HG03103 (cell line): Measurements from ENCODE around the gene NCKAP1.
"Not testable (repeated sequence)": the region's sequence is repeated elsewhere in the genome, so short reads cannot be mapped to it uniquely, and the experiment has no call there.

ENCODE experiments used
- ATAC-seq: cut with Tn5 transposase; IDR thresholded peaks from one replicate; pipeline ENCODE4 v1.9.1; 2021; ENCODE audit warnings: low read depth; ENCODE audit not compliant: unreplicated experiment

NCKAP1 gene, protein sequence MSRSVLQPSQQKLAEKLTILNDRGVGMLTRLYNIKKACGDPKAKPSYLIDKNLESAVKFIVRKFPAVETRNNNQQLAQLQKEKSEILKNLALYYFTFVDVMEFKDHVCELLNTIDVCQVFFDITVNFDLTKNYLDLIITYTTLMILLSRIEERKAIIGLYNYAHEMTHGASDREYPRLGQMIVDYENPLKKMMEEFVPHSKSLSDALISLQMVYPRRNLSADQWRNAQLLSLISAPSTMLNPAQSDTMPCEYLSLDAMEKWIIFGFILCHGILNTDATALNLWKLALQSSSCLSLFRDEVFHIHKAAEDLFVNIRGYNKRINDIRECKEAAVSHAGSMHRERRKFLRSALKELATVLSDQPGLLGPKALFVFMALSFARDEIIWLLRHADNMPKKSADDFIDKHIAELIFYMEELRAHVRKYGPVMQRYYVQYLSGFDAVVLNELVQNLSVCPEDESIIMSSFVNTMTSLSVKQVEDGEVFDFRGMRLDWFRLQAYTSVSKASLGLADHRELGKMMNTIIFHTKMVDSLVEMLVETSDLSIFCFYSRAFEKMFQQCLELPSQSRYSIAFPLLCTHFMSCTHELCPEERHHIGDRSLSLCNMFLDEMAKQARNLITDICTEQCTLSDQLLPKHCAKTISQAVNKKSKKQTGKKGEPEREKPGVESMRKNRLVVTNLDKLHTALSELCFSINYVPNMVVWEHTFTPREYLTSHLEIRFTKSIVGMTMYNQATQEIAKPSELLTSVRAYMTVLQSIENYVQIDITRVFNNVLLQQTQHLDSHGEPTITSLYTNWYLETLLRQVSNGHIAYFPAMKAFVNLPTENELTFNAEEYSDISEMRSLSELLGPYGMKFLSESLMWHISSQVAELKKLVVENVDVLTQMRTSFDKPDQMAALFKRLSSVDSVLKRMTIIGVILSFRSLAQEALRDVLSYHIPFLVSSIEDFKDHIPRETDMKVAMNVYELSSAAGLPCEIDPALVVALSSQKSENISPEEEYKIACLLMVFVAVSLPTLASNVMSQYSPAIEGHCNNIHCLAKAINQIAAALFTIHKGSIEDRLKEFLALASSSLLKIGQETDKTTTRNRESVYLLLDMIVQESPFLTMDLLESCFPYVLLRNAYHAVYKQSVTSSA

DNA sequence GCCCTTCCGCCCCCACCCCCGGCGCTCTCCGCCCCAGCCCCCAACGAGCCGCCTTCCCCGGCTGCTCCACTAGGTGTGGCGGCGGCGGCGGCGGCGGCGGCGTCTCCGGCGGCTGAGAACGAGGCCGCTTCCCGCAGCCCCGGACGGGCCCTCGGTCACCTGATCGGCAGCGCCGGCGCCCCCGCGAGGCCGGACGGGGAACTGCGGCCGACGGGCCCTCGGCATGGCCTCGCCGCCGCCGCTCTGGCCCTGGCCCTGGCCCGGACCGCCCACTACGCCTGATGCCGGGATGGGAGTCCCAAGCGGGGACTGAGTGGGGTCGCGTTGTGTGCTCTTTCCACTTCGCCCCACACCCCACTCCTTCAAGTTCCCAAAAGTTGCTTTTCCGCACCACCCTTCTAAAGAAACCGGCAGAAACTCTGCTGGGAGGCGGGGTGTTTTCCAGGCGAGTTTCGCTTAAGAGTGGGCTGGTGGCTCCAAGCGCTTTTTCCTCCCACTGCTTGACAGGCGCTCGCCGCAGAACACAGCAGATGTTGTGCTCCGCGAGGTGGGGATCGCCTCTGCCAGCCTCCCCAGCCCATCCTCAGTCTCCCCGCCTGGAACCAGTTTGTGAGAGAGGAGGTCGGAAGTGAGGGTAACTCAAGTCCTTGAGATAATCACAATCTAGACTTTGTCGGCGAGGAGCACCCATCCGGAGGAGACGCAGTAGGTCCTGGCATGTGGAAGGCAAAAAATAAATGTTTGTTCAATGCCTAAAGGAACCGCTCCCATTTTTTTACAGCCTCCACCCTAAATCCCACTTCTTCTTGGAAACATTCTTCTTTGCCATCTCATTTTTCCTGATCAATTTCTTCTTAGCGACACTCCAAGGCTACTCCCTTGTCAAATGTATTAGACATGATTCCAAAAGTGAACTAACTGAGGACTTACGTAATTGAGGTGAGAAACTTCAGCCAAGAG, at the start of gene NCKAP1:
Gene NCKAP1 (minus strand): TSS at position 117 of the 960 bp plus-strand sequence. CDS start 358 bp downstream, outside the sequence.
- peak; percentile 62 for ATAC-seq

DNA sequence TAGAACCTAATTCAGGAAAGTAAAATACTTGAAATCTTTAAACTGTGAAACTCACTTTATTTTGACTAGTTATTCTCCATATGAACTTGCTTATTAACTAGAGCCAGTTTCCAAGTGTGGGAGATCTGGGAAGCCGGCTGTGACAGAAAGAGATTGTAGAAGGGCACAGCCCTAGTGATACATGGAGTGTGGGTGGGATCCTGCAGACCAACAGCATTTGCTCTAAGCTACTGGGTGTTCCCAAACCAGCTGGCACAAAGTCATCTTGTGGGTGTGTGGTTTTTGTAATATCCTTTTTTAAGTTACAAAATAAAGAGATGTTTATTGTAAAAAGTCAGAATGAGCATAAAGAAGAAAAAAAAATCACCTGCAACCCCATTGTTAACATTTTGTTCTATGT, 43.7 kb upstream of the NCKAP1 start:
- no peak for ATAC-seq

DNA sequence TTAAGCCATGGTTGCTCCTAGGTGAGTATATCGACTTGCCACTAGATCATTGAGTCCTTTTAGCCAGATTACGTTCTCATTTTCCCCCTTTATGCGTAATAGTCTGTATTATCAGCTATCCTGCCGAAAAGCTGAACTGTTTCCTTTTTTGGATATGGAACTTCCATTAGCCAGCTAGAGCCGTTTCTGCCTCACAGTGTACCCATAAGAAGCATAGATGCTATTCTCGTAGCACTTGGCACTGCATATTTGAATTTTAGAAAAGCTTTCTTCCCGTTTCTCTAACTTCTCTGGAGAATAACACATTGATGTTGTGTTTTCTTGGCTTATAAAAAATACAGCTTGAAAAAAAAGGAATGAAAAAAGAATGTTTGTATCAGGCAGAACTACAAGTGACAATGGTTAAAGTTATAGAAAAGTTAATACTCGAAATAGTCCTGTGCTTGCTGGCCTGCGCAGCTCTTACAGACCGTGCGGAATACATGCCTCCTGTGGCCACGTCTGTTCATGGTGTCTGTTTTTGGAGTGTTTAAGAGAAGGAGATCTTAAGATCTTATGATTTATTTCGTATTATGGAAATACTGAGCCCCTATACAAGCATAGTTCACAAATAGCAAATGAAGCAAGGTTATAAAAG, 41.0 kb upstream of the NCKAP1 start:
- ATAC-seq, result peak; percentile 12

DNA sequence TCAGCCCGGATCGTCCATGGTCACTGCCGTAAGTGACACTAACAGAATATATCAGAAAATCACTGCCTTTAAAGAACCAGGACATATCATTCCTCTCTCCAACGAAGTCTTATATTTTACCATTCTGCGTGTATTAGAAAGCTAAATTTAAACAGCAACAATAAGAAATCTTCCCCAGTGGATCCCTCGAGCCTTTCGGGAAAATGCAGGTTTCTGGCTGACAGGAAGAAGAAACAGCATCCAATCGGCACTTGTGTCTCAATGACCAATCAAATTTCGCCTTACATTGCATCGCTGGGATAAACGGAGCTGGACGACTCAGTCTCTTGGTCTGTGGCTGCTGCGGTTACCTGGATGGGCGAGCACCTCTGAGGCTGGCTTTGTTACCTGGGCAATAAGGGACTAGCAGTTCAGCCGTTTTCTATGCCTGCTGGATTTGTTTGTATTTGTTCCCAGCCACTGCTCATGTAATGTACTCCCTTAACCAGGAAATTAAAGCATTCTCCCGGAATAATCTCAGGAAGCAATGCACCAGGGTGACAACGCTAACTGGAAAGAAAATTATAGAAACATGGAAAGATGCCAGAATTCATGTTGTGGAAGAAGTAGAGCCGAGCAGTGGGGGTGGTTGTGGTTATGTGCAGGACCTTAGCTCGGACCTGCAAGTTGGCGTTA, 40.3 kb upstream of the NCKAP1 start, which contains the start of gene DUSP19:
Gene DUSP19 (plus strand): TSS at position 284 of the 675 bp plus-strand sequence. CDS start 187 bp downstream, at position 471.
- peak; percentile 83 for ATAC-seq

DNA sequence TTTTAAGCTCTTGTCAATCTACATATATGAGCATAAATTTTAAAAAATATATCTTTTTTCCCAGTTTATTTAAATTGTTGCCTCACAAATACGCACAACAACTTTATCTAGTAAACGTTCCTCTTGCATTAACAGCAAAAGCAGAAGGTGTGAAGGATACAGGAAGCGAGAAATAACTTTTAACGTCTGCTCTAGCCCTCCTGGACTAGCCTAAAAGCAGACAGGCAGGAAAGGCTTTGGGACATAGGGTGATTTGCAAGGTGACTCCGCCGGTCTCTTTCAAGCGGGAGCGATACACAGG, 39.9 kb upstream of the NCKAP1 start:
- ATAC-seq, result no peak

DNA sequence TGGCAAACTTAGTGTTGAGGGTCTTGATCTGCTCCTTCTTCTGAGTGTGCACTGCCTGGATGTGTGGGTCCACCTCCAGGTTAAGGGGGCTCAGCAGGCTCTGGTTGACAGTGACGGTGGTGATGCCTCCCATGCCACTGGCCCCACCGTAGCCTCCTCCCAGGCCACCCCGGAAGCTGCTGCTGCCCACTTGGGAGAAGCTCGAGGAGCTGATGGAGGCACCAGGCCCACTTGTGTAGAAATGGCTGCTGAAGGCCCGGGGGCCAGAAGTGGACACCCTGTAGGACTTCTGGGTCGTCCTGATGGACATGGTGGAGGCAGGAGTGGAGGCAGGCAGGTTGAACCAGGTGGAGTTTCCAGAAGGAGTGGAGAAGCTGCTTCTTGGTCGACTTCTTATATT, 33.9 kb upstream of the NCKAP1 start:
- ATAC-seq, result no peak

DNA sequence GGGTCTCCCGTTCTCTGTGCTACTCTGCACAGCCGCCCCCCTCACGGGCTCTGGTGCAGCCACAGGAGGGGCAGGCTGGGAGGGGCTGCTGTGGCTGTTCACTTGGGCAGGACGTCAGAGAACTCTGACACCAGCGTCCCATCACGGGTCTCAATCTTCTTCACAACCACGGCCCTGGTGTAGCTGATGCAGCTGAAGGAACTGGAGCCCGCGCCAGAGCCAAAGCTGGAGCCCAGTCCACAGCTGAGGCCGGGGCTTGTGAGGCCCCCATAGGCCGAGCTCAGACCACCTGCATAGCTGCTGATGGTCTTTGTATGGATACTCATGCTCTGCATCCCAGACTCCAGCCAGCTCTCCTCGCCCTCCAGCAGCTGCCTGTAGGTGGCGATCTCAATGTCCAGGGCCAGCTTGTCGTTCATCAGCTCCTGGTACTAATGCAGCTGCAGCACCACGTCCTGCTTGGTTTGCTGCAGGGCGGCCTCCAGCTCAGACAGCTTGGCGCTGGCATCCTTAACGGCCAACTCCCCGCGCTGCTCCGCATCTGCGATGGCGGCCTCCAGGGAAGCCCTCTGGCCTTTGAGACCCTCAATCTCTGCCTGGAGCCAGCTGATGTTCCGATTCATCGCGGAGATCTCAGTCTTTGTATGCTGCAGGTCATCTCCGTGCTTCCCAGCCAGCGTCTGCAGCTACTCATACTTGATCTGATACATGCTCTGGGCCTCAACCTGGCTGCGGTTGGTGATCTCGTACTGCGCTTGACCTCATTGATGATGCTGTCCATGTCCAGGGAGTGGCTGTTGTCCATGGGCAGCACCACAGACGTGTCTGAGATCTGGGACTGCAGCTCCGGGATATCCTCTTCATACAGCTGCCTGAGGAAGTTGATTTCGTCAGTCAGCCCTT, 32.9 kb upstream of the NCKAP1 start:
- ATAC-seq, result no peak

DNA sequence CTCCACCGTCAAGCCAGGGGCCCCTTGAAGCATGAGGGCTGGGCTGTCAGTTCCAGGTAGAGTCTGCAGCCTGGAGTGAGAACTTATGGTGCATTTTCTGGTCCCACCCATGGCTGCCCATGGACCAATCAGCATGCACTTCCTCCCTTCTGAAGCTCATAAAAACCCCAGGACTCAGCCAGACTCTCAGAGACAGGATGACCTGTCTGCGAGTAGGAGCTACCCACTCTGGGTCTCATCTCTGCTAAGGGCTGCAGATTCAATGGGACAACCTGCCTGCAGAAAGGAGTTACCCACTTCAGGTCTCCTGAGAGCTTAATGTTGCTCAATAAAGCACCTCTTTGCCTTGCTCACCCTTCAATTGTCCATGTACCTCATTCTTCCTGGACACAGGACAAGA, 30.9 kb upstream of the NCKAP1 start:
- no peak for ATAC-seq

DNA sequence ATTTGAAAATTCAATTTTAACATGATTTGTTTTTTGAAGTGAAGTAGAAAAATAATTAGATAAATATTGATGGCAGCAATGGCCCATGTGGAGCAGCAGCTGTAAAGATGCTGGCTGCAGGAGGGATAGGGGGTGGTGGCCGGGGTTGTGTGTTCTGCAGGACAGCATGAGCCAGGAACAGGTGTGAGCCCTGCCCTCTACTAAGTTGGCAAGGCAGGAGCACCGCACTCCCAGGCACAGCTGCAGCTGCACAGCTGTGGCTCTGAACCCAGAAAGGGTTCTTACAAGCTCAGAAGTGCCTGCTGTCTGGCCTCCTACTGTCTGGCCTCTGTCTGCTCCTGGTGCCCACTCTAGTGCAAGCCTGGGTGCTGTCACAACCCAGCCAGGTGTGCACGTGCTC, 30.3 kb upstream of the NCKAP1 start:
- no peak for ATAC-seq

DNA sequence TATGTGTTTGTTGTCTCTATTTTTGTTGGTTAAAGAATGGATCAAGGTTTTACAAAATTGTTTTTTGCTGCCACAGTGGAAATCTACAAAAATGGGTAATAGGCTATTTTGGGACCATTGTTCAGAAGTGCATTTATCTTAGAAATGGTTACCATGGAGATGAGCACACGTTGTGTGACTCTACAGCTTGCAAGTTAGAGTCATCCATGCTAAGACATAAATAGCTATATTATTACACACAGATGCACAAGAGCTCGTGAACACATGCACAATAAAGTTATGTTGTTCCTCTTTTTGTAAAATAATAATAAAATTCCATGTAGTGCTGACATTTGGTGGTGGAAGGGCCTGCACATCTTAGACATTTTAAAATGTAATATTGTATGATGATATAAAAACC, 24.8 kb upstream of the NCKAP1 start:
- ATAC-seq, result peak; percentile 90

DNA sequence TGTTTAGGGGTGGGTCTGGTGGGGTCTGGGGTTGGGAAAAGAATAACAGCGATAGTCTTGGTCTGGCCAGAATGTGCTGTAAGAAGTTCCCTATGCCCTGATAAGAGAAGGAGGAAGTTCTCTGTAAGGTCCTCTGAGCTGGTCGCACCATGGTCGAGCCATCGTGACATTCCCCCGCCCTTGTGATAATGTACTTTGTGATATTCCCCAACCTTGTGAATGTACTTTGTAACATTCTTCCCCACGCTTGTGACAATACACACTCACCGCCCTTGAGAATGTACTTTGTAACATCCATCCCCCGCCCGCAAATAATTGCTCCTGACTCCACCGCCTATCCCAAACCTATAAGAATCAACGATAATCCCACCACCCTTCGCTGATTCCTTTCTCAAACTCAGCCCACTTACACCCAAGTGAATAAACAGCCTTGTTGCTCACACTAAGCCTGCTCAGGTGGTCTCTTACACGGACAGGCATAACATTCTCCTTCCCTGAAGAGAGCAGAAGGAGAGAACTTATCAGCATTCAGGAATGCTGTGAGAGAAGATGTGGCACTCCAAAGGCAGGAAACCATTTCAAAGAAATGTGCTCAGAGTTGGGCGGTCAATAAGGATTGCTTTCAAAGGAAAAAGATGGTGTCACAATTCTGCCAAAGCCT, 22.4 kb upstream of the NCKAP1 start:
- no peak for ATAC-seq

DNA sequence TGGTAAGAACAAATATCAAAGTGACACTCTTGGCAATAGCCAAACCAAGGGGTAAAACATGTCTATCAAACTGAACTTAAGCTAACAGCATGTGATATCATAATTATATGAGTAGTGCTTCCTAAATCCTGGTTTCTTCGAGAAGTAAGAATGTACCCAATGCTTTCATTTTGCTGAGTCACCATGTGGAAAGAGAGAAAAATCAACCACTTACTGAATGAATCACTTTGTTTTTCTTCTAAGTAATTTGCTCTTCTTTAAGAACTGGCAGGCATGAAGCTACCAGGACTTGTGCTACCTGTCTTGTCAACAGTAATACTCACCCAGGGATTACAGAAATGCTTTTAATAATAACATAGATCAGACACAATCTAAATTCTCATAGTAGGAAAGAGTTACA, 21.3 kb upstream of the NCKAP1 start:
- ATAC-seq, result no peak

DNA sequence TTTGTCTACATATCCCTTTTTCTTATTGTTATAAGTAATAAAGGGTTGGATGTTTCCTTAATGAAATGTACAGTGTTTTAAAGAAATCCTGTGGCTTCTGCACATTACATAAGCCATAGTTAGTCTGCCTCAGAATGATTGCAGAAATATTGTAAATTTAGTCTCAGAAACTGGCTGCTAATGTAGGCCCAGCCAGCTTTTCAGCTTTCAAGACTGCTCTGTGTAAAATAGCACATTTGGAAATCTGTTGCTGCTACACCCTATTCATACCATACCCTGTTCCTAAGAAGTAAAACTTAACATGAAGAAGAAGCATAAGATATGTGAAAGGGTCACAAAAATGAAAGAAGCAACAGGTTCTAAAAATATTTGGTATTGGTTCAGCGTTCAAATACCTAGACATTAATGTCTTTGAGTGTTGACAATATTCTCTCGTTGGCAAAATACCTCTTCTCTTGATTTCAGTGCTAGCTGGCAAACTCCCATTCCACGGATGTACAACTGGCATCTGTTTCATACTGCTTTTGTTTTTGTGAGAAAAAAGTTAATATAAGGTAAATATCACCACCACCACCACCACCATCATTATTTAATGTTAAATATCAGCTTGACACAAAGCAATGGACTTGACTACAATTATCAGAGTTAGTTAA, 19.2 kb upstream of the NCKAP1 start:
- ATAC-seq, result peak; percentile 36

DNA sequence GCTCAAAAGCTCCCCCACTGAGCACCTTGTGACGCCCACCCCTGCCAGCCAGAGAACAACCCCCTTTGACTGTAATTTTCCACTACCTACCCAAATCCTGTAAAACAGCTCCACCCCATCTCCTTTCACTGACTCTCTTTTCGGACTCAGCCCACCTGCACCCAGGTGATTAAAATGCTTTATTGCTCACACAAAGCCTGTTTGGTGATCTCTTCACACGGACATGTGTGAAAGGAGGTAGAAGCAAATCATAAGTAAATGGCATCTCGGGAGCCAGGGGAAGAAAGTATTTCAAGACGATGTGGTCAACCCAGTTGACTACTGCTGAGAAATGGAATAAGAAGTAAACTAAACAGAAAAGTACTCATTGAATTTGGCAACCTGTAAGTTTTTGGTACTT, 11.2 kb upstream of the NCKAP1 start:
- ATAC-seq, result no peak

DNA sequence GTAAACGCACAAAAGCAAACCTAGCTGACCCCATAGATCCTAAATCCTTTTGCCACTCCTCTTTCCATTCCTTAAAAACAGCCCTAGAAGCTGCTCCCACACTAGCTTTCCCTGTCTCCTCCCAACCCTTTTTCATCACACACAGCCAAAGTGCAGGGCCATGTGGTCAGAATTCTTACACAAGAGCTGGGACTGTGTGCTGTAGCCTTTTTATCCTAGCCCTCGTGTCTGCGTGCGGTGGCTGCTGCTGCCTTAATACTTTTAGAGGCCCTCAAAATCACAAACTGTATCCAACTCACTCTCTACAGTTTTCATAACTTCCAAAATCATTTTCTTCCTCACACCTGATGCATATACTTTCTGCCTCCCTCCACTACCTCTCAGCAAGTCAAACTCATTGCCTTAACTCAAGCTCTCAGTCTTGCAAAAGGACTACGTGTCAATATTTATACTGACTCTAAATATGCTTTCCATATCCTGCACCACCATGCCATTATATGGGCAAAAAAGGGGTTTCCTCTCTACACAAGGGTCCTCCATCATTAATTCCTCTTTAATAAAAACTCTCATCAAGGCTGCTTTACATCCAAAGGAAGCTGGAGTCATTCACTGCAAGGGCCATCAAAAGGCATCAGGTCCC, 9.3 kb upstream of the NCKAP1 start:
- ATAC-seq, result not testable (repeated sequence)

DNA sequence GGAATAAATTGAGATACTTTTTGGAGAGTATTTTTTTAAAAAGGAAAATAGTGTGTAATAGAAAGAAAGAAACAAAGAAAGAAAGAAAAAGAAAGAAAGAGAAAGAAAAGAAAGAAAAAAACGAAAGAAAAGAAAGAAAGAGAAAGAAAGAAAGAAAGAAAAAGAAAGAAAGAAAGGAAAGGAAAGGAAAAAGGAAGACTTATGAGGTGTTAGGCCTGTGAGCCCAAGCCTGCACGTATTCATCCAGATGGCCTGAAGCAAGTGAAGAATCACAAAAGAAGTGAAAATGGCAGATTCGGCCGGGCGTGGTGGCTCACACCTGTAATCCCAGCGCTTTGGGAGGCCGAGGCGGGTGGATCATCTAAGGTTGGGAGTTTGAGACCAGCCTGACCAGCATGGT, 5.3 kb upstream of the NCKAP1 start:
- ATAC-seq, result not testable (repeated sequence)

DNA sequence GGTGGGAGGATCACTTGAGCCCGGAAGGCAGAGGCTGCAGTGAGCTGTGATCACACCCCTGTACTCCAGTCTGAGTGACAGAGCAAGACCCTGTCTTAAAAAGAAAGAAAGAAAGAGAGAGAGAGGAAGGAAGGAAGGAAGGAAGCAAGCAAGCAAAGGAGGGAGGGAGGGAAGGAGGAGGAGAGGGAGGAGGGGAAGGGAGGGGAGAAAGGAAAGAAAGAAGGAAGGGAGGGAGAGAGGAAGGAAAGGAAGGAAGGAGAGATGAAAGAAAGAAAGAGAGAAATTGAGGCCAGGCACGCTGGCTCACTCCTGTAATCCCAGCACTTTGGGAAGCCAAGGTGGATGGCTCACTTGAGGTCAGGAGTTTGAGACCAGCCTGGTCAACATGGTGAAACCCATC, 2.3 kb upstream of the NCKAP1 start:
- no peak for ATAC-seq
